HCT116 (cell line): ENCODE measurements around the gene PAOX. TPM values are rescaled to one million over a fixed set of nuclear protein-coding genes. Genes with fewer than 3 reads are reported as not detected.

Experiments used
- ATAC-seq: fragments of 200-7000 bp; cut with Tn5 transposase; 2 replicates; pipeline ENCODE4 v1.9.1; 2020; ENCODE audit warnings: mild to moderate bottlenecking, moderate library complexity
- BruUV-seq: library from RNA; stranded (reverse); fragments of 400-500 nt; replicated peaks from 2 replicates; lab custom pipeline; 2021; lab: Mats Ljungman, UMichigan
- CTCF ChIA-PET: fragments of 300-600 bp; sonication (Branson Sonifier 250); formaldehyde crosslinking; loops from one replicate; lab custom pipeline; 2021; ENCODE audit warnings: antibody characterized with exemption; lab: Charles Lee
- POLR2A ChIA-PET: fragments of 300-600, 350-600 bp; sonication (Branson Sonifier 250); formaldehyde crosslinking; loops from one replicate; lab custom pipeline; 2021; ENCODE audit warnings: antibody characterized with exemption; lab: Charles Lee
- RAD21 ChIA-PET, 2 experiments: fragments of 300-600 bp; sonication (Branson Sonifier 250); formaldehyde crosslinking; loops; one replicate each; lab custom pipeline; 2023; ENCODE audit warnings: low total read pairs in 2 of 2; ENCODE audit not compliant: uncharacterized antibody in 2 of 2, unreplicated experiment in 2 of 2, low non-redundant PET in 1 of 2; lab: Charles Lee
- DNase-seq: peaks from one replicate; pipeline ENCODE4 v3.0.0-alpha.2; 2010; ENCODE audit warnings: low read depth, low spot score
- H2AFZ ChIP-seq: fragments of 200-600 bp; shearing (Covaris generic), sonication (generic); 2 replicates; pipeline ENCODE4 v1.6.1; 2017; ENCODE audit warnings: low read depth, mixed run types, mixed read lengths, antibody characterized with exemption, low read length; ENCODE audit not compliant: poor library complexity, severe bottlenecking
- H3K27ac ChIP-seq: 2 replicates; pipeline ENCODE4 v1.5.1; 2012; ENCODE audit warnings: low read depth, low read length
- H3K27me3 ChIP-seq: fragments of 200-600 bp; sonication (generic); 2 replicates; pipeline ENCODE4 v1.6.1; 2016; ENCODE audit warnings: mixed run types, low read length, mixed read lengths; ENCODE audit not compliant: insufficient read depth
- H3K36me3 ChIP-seq, 2 experiments: fragments of 200-500 bp in 1 of 2; fragments of 200-600 bp in 1 of 2; sonication (Bioruptor generic) in 1 of 2; sonication (generic) in 1 of 2; 2 replicates each; pipeline versions ENCODE4 v1.5.1 to v1.6.1; 2014 to 2016; ENCODE audit warnings: low read length in 2 of 2, inconsistent platforms in 1 of 2, mixed read lengths in 1 of 2, mixed run types in 1 of 2; ENCODE audit not compliant: insufficient read depth in 2 of 2, control insufficient read depth in 1 of 2
- H3K4me1 ChIP-seq, 2 experiments: fragments of 200-600 bp in 1 of 2; sonication (generic) in 1 of 2; 2 replicates each; pipeline versions ENCODE4 v1.5.1 to v1.6.1; 2012 to 2017; ENCODE audit warnings: low read length in 2 of 2, inconsistent platforms in 1 of 2, mild to moderate bottlenecking in 1 of 2, mixed read lengths in 1 of 2, mixed run types in 1 of 2, moderate library complexity in 1 of 2; ENCODE audit not compliant: insufficient read depth in 2 of 2, control insufficient read depth in 1 of 2
- H3K4me2 ChIP-seq: fragments of 200-600 bp; sonication (generic); 2 replicates; pipeline ENCODE4 v1.6.1; 2017; ENCODE audit warnings: mixed run types, low read length, mixed read lengths
- H3K4me3 ChIP-seq, 2 experiments: fragments of 200-600 bp in 1 of 2; sonication (generic) in 1 of 2; replicated peaks in 1 of 2; 2 replicates each; pipeline ENCODE4 v1.5.1; 2011 to 2016; ENCODE audit warnings: low read length in 2 of 2, control low read depth in 1 of 2, low read depth in 1 of 2, mild to moderate bottlenecking in 1 of 2, mixed read lengths in 1 of 2, mixed run types in 1 of 2
- H3K79me2 ChIP-seq: fragments of 200-600 bp; sonication (generic); 2 replicates; pipeline ENCODE4 v1.6.1; 2017; ENCODE audit warnings: mild to moderate bottlenecking, mixed run types, low read length, moderate library complexity, mixed read lengths; ENCODE audit not compliant: insufficient read depth
- H3K9ac ChIP-seq: fragments of 200-600 bp; sonication (generic); 2 replicates; pipeline ENCODE4 v1.6.1; 2016; ENCODE audit warnings: low read length, mixed read lengths
- H3K9me2 ChIP-seq: fragments of 200-600 bp; sonication (generic), shearing (Covaris generic); 2 replicates; pipeline ENCODE4 v1.6.1; 2017; ENCODE audit warnings: mixed run types, mild to moderate bottlenecking, moderate library complexity; ENCODE audit not compliant: insufficient read depth
- H3K9me3 ChIP-seq, 2 experiments: fragments of 200-500 bp in 1 of 2; fragments of 200-600 bp in 1 of 2; sonication (Bioruptor generic) in 1 of 2; sonication (generic) in 1 of 2; 2 replicates each; pipeline ENCODE4 v1.6.1; 2014 to 2017; ENCODE audit warnings: low read length in 2 of 2, mixed read lengths in 2 of 2, inconsistent platforms in 1 of 2, low read depth in 1 of 2, mild to moderate bottlenecking in 1 of 2, mixed run types in 1 of 2, moderate library complexity in 1 of 2; ENCODE audit not compliant: control insufficient read depth in 1 of 2, insufficient read depth in 1 of 2
- H4K20me1 ChIP-seq: fragments of 200-600 bp; sonication (generic), shearing (Covaris generic); 2 replicates; pipeline ENCODE4 v1.6.1; 2017; ENCODE audit warnings: mixed run types, mild to moderate bottlenecking, moderate library complexity; ENCODE audit not compliant: insufficient read depth
- CBX3 ChIP-seq: IDR thresholded peaks from 2 replicates; pipeline ENCODE4 v1.6.1; 2012; ENCODE audit warnings: low read depth
- CTCF ChIP-seq, 3 experiments: fragments of 200-600 bp in 1 of 3; sonication (generic) in 1 of 3; IDR thresholded peaks in 2 of 3; conservative IDR thresholded peaks in 1 of 3; 2 replicates each; pipeline ENCODE4 v1.5.1; 2012 to 2017; ENCODE audit warnings: low read depth in 2 of 3, low read length in 2 of 3, antibody characterized with exemption in 1 of 3, borderline replicate concordance in 1 of 3, control low read depth in 1 of 3, mild to moderate bottlenecking in 1 of 3, mixed read lengths in 1 of 3, mixed run types in 1 of 3, moderate library complexity in 1 of 3; ENCODE audit not compliant: insufficient read depth in 1 of 3
- EZH2 ChIP-seq: fragments of 200-600 bp; sonication (generic); IDR thresholded peaks from 2 replicates; pipeline ENCODE4 v1.6.1; 2017; ENCODE audit warnings: antibody characterized with exemption, mixed run types
- JUND ChIP-seq: IDR thresholded peaks from 2 replicates; pipeline ENCODE4 v1.6.1; 2012
- MAX ChIP-seq: IDR thresholded peaks from 2 replicates; pipeline ENCODE4 v1.6.1; 2012
- RAD21 ChIP-seq: IDR thresholded peaks from 2 replicates; pipeline ENCODE4 v1.6.1; 2012; ENCODE audit warnings: low read depth, mild to moderate bottlenecking
- TCF7L2 ChIP-seq: IDR thresholded peaks from 2 replicates; pipeline ENCODE4 v1.7.0; 2011; ENCODE audit warnings: borderline replicate concordance, inconsistent platforms; ENCODE audit not compliant: insufficient read depth, insufficient read length; ENCODE audit errors: extremely low read depth
- ZNF274 ChIP-seq: fragments of 200-500 bp; sonication (Bioruptor generic); IDR thresholded peaks from 2 replicates; pipeline ENCODE4 v1.6.1; 2014; ENCODE audit warnings: mild to moderate bottlenecking, low read depth, low read length, inconsistent platforms
- intact Hi-C: fragments of 100-400 bp; cut with micrococcal nuclease; formaldehyde crosslinking; loops from 2 replicates; pipeline ENCODE4 v1.10.0; 2022
- total RNA-seq: library from RNA; stranded (reverse); gene quantifications from one replicate; pipeline ENCODE4 v1.2.1, GENCODE V29; 2021; ENCODE audit not compliant: unreplicated experiment
- TF ChIP-seq, protein P1 (sequence below): IDR thresholded peaks from 2 replicates; pipeline ENCODE4 v1.6.1; 2011; ENCODE audit warnings: mild to moderate bottlenecking, low read length, moderate library complexity; ENCODE audit not compliant: insufficient replicate concordance; ENCODE audit errors: extremely low read depth

PAOX gene
- total RNA-seq, 1 experiment from 2014 or later = 3.5 TPM

- Histone ChIP-seq H4K20me1 (no peaks in the 10 kb centered on the region), H3K36me3 (no peaks in the 10 kb centered on the region; a peak in 1 of 4 replicates), H3K79me2 (peaks cover 21% of the 10 kb centered on the region), H3K9me3 (no peaks in the 10 kb centered on the region), H3K4me1 (no peaks in the 10 kb centered on the region), H3K9me2 (no peaks in the 10 kb centered on the region), H3K9ac (no peak overlapping the region), H3K27me3 (no peaks in the 10 kb centered on the region), H2AFZ (no peak overlapping the region), H3K4me2 (no peak overlapping the region), H3K4me3 (no peak overlapping the region), H3K27ac (no peak overlapping the region)
- no peak for ATAC-seq
- intact Hi-C loops = no loop called here
- ChIA-PET RAD21 (no interaction called here), CTCF (no interaction called here), POLR2A (no interaction called here)
- DNase-seq = no peak
- TF ChIP-seq CTCF (IDR thresholded peaks at IDR 0.05 in 2 of 3, conservative IDR thresholded peaks at IDR 0.05 in 1 of 3; ENCODE audit: borderline replicate concordance in 1 of 3, insufficient read depth in 1 of 3, low read depth in 2 of 3, low read length in 2 of 3) (no peak), RAD21 (no peak), EZH2 (no peak), ZNF274 (no peak), CBX3 (no peak), MAX (no peak), JUND (no peak), TCF7L2 (no peak)
- TF ChIP-seq, protein P1, sequence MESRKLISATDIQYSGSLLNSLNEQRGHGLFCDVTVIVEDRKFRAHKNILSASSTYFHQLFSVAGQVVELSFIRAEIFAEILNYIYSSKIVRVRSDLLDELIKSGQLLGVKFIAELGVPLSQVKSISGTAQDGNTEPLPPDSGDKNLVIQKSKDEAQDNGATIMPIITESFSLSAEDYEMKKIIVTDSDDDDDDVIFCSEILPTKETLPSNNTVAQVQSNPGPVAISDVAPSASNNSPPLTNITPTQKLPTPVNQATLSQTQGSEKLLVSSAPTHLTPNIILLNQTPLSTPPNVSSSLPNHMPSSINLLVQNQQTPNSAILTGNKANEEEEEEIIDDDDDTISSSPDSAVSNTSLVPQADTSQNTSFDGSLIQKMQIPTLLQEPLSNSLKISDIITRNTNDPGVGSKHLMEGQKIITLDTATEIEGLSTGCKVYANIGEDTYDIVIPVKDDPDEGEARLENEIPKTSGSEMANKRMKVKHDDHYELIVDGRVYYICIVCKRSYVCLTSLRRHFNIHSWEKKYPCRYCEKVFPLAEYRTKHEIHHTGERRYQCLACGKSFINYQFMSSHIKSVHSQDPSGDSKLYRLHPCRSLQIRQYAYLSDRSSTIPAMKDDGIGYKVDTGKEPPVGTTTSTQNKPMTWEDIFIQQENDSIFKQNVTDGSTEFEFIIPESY = no peak
- no TSS peak for BruUV-seq
Observed at GRCh38 chr10:133401500-133401899, 22.4 kb downstream of the PAOX start.
